ENCODE data around the gene DYRK4. TPM values are rescaled to one million over a fixed set of nuclear protein-coding genes. Genes with fewer than 3 reads are reported as not detected.
A peak's percentile ranks its signal among the peaks of the same experiment; 100 is the strongest.

Gene DYRK4
- total RNA-seq, 1 experiment from 2014 or later = 8.8 TPM

- H3K27ac Mint-ChIP-seq = peak overlapping the region; percentile 99
- peak overlapping the region; percentile 98 for H3K4me3 Mint-ChIP-seq
- DNase-seq (ENCODE audit: low spot score) = no peak
- H3K27me3 Mint-ChIP-seq (ENCODE audit: low read depth) = no peaks in the 10 kb centered on the region
- ChIA-PET CTCF (interaction anchor here (0.7 kb wide), 1 partner anchor 11 kb away, joined by 3 read pairs; no protein-coding TSS in a partner anchor), POLR2A (no interaction called here)
- no peaks in the 10 kb centered on the region for H3K9me3 Mint-ChIP-seq
- peaks cover 15% of the 10 kb centered on the region for H3K36me3 Mint-ChIP-seq
- TF ChIP-seq TCF7 (CRISPR knock-in tag; IDR thresholded peaks at IDR 0.05; ENCODE audit: low read depth) (no peak), CTCF (IDR thresholded peaks at IDR 0.05) (no peak), IRF1 (CRISPR knock-in tag; IDR thresholded peaks at IDR 0.05) (no peak), NR3C1 (CRISPR knock-in tag; conservative IDR thresholded peaks at IDR 0.05; ENCODE audit: low read depth) (no peak), ARID4B (CRISPR knock-in tag; IDR thresholded peaks at IDR 0.05; ENCODE audit: borderline replicate concordance) (0 out of 2 replicates have a peak, but pooled peaks have one; percentile 6), MYBL2 (CRISPR knock-in tag; IDR thresholded peaks at IDR 0.05) (no peak), USF1 (CRISPR knock-in tag; IDR thresholded peaks at IDR 0.05) (no peak), CREB1 (CRISPR knock-in tag; IDR thresholded peaks at IDR 0.05) (no peak), ETV6 (CRISPR knock-in tag; IDR thresholded peaks at IDR 0.05) (no peak)
- H3K4me1 Mint-ChIP-seq = peaks cover 15% of the 10 kb centered on the region
- ATAC-seq = no peak
Measured at GRCh38 chr12:4539167-4539870, 22.7 kb upstream of the DYRK4 start.

- Mint-ChIP-seq H3K36me3 (peaks cover 22% of the 10 kb centered on the region), H3K4me3 (peak overlapping the region; percentile 98), H3K27ac (peak overlapping the region; percentile 75), H3K4me1 (peaks cover 15% of the 10 kb centered on the region), H3K27me3 (ENCODE audit: low read depth) (no peaks in the 10 kb centered on the region), H3K9me3 (no peaks in the 10 kb centered on the region)
- ChIA-PET CTCF (interaction anchor here (0.6 kb wide), 1 partner anchor 267 kb away, joined by 3 read pairs; the partner anchor contains the start of gene CCND2), POLR2A (no interaction called here)
- TF ChIP-seq FOXP4 (CRISPR knock-in tag; IDR thresholded peaks at IDR 0.05) (no peak), E2F5 (CRISPR knock-in tag; IDR thresholded peaks at IDR 0.05) (no peak), GRHL2 (CRISPR knock-in tag; IDR thresholded peaks at IDR 0.05; ENCODE audit: insufficient replicate concordance, severe bottlenecking) (no peak), GTF2I (CRISPR knock-in tag; conservative IDR thresholded peaks at IDR 0.05) (no peak), JAZF1 (CRISPR knock-in tag; IDR thresholded peaks at IDR 0.05) (no peak), MYBL2 (CRISPR knock-in tag; IDR thresholded peaks at IDR 0.05) (no peak), FOXP1 (CRISPR knock-in tag; IDR thresholded peaks at IDR 0.05; ENCODE audit: borderline replicate concordance) (no peak), ERG (CRISPR knock-in tag; IDR thresholded peaks at IDR 0.05) (no peak), SP1 (CRISPR knock-in tag; conservative IDR thresholded peaks at IDR 0.05) (no peak), ZNF138 (CRISPR knock-in tag; conservative IDR thresholded peaks at IDR 0.05) (no peak), NFYB (CRISPR knock-in tag; conservative IDR thresholded peaks at IDR 0.05; ENCODE audit: low read depth) (no peak)
- ATAC-seq (no peak), DNase-seq (ENCODE audit: low spot score) (no peak)
Measured at GRCh38 chr12:4540170-4540569, 21.8 kb upstream of the DYRK4 start.
